Epidermal melanocyte (primary cell): ENCODE measurements around the gene CDR2L.
"Not testable (repeated sequence)": the region's sequence is repeated elsewhere in the genome, so short reads cannot be mapped to it uniquely, and the experiment has no call there.

Source experiments
- DNase-seq: peaks from one replicate; pipeline ENCODE4 v3.0.0; 2011; ENCODE audit warnings: low spot score; ENCODE audit not compliant: insufficient read length

Gene CDR2L

DNA sequence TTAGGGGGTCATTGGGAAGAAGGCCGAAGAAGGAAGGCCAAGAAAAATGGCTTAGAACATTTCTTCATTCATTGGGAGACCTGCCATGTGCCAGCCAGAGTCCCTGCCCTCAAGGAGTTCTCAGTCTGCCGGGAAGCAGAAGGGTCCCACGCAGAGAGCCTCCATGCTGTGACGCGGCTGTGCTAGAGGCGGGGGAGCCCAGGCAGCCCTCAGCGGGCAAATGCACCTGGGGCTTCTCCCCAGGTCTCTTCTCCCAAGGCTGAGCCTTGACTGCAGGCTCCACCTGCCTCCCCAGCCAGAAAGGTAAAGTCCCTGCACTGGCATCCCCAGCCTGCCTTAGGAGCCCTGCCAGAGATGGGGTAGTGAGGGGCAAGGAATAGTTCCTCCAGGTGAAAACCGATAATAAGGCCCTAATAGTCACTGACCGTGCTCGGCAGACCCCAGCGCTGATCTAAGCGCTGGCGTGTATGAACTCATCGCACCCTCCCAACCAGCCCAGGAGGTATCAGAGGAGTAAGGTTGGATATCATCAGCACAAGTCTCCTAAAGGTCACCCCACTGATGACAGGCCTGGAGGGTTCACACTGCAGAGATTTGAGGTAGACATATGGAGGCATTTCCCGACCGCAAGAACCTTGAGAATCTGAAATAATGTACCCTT lies 6.0 kb upstream of the CDR2L start:
- DNase-seq = no peak

DNA sequence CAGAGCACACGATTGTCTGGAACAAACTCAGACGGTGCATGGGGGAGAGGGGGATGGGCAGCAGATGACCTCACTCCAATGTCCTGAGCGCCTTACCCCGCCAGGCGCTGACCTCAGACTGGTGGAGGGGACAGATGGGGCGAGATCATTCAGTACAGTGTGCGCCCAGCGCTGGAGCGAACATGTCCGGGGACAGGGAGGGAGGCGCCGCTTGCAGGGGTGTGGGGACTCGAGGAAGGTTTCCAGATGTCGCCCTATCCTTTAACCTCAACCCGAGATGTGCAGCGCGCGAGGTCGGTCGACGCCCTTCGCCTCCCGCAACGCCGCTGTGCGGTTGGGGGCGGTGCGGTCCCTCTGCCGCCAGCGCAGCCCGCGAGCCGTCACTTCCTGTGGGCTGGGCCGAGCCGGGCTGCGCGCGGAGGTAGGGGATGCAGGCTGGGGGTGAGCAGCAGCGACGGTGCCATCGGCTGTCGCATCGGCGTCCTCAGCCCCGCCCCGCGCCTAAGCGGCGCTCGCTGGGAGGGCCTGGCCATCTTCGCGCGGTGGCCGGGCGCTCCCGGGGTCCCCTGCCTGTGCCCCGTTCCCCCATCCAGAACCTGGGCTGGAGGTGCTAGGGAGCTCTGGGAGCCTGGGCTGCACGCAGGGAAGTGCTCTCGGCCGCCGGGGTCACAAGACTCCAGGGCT lies 5.3 kb upstream of the CDR2L start:
- peak; percentile 50 for DNase-seq

DNA sequence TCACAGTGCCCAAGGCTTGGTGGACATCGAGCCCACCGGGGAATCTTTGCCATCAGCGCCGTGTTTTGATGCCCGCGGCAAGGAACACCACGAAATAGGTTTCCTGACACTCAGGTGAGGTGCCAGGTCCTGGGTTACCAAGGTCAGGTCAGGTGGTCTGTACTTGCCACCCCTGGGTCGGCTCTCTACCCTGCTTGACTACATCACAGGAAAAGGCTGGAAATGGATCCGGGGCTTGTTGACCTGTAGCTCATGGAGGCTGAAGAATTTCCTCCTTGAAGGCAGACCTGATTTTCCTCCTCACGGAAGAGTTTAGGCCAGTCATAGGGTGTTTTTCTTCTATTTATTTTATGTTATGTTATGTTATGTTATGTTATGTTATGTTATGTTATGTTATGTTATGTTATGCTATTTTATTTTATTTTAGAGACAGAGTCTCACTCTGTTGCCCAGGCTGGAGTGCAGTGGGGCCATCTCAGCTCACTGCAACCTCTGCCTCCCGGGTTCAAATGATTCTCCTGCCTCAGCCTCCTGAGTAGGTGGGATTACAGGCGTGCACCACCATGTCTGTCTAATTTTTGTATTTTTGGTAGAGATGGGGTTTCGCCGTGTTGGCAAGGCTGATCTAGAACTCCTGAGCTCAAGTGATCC lies 4.6 kb upstream of the CDR2L start:
- DNase-seq = not testable (repeated sequence)

GRCh38 chr17:74986206-74986576 lies 1.2 kb upstream of the CDR2L start:
- DNase-seq = no peak

- DNase-seq = peak; percentile 57
Observed at GRCh38 chr17:74987909-74988711, 678 bp downstream of the CDR2L start.

DNA sequence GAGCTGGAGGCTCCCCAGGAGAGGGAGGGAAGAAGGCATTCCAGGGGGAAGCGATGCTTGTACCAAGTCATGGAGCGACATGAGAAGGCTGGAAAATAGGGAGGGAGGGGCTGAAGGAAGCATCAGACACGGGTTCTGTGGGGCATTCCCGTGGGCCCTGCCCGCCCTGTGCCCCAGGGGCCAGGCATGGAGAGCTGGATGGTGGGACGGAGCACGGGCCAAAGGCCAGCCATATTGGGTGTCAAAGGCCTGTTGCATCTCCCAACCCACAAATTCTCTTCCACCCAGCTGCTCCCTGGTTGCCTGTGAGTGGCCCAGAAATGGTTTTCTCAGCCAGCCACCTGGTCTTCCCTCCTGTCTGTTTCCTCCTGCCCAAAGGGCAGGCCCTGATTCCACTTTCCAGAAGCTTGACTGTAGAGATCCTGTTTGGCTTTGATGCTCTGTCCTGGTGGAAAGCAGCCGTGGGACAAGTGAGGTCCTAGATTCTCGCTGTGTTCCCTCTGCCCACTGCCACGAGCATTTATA lies 3.2 kb downstream of the CDR2L start:
- no peak for DNase-seq

- DNase-seq = no peak
Observed at GRCh38 chr17:74992223-74992622, 4.8 kb downstream of the CDR2L start.

- DNase-seq = no peak
Observed at GRCh38 chr17:74994440-74994839, 7.0 kb downstream of the CDR2L start.

- no peak for DNase-seq
Observed at GRCh38 chr17:74995847-74996246, 8.4 kb downstream of the CDR2L start.

GRCh38 chr17:74998783-74999182 lies 11.4 kb downstream of the CDR2L start:
- no peak for DNase-seq

- no peak for DNase-seq
Observed at GRCh38 chr17:74999523-74999922, 12.1 kb downstream of the CDR2L start.

- no peak for DNase-seq
Observed at GRCh38 chr17:75001915-75002843, 14.7 kb downstream of the CDR2L start.

GRCh38 chr17:75003070-75003956 lies 15.9 kb downstream of the CDR2L start:
- DNase-seq = no peak

GRCh38 chr17:75003957-75004355 lies 16.5 kb downstream of the CDR2L start:
- DNase-seq = no peak

GRCh38 chr17:75004371-75004770 lies 16.9 kb downstream of the CDR2L start:
- no peak for DNase-seq

GRCh38 chr17:75005291-75005690 lies 17.9 kb downstream of the CDR2L start:
- DNase-seq = no peak

DNA sequence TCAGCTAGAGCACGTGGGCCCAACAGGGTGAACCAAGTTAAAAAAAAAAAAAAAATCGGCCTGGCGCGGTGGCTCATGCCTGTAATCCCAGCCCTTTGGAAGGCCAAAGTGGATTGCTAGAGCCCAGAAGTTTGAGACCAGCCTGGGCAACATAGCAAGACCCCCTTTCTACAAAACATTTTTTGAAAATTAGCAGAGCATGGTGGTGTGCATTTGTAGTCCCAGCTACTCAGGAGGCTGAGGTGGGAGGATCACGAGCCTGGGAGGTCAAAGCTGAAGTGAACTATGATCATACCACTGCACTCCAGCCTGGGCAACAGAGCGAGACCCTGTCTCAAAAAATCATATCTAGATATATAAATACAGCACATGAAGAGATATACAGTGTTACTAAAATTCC lies 18.7 kb downstream of the CDR2L start:
- DNase-seq = not testable (repeated sequence)

- no peak for DNase-seq
Observed at GRCh38 chr17:75006653-75007052, 19.2 kb downstream of the CDR2L start.

DNA sequence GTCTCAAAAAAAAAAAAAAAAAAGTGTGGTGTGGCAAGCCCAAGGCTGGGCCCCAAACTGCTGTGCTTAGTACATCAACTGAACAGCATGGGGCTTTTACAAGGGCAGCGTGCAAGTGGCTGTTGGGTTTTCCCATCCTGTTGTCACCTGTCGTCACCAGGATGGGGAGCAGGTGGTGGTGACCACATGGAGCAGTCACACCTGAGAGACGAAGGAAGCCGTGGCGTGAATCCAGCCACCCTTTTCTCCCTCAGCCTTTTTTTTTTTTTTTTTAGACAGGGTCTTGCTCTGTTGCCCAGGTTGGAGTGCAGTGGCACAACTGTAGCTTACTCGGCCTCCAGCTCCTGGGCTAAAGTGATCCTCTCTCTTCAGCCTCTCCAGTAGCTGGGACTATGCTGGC lies 20.9 kb downstream of the CDR2L start:
- no peak for DNase-seq
